GM19438 (cell line): ENCODE data around the gene CDPF1.
"Not testable (repeated sequence)": the region's sequence is repeated elsewhere in the genome, so short reads cannot be mapped to it uniquely, and the experiment has no call there.

Experiments used
- ATAC-seq: cut with Tn5 transposase; IDR thresholded peaks from one replicate; pipeline ENCODE4 v1.9.1; 2021; ENCODE audit warnings: low read depth; ENCODE audit not compliant: unreplicated experiment

Gene CDPF1

GRCh38 chr22:46230262-46230901 lies 19.7 kb downstream of the CDPF1 start:
- ATAC-seq: no peak

GRCh38 chr22:46229701-46230100 lies 20.4 kb downstream of the CDPF1 start:
- no peak for ATAC-seq

- no peak for ATAC-seq
These were observed 23.5 kb downstream of the CDPF1 start for GRCh38 chr22:46226577-46226976.

GRCh38 chr22:46225631-46226030 lies 24.5 kb downstream of the CDPF1 start:
- ATAC-seq: no peak

GRCh38 chr22:46224898-46225290 lies 25.2 kb downstream of the CDPF1 start:
- ATAC-seq: no peak

- no peak for ATAC-seq
These were observed 25.8 kb downstream of the CDPF1 start for GRCh38 chr22:46224044-46224897.

GRCh38 chr22:46220921-46221320 lies 29.2 kb downstream of the CDPF1 start:
- ATAC-seq: no peak

GRCh38 chr22:46219636-46220035 lies 30.5 kb downstream of the CDPF1 start:
- no peak for ATAC-seq

GRCh38 chr22:46214616-46215015 lies 35.5 kb downstream of the CDPF1 start:
- no peak for ATAC-seq

GRCh38 chr22:46214149-46214548 lies 35.9 kb downstream of the CDPF1 start:
- ATAC-seq: no peak

- no peak for ATAC-seq
These were observed 37.0 kb downstream of the CDPF1 start for GRCh38 chr22:46213052-46213451.

- ATAC-seq: no peak
These were observed 37.9 kb downstream of the CDPF1 start for GRCh38 chr22:46212195-46212594.

GRCh38 chr22:46209262-46209661 lies 40.8 kb downstream of the CDPF1 start:
- no peak for ATAC-seq

GRCh38 chr22:46203601-46203980 lies 46.5 kb downstream of the CDPF1 start:
- ATAC-seq: no peak

GRCh38 chr22:46202897-46203600 lies 47.0 kb downstream of the CDPF1 start:
- no peak for ATAC-seq

- no peak for ATAC-seq
These were observed 48.9 kb downstream of the CDPF1 start for GRCh38 chr22:46201059-46201757.

GRCh38 chr22:46198806-46199205 lies 51.3 kb downstream of the CDPF1 start:
- not testable (repeated sequence) for ATAC-seq

- no peak for ATAC-seq
These were observed 51.8 kb downstream of the CDPF1 start for GRCh38 chr22:46198274-46198673.

- ATAC-seq: no peak
These were observed 53.8 kb downstream of the CDPF1 start for GRCh38 chr22:46196278-46196677.

- no peak for ATAC-seq
These were observed 54.5 kb downstream of the CDPF1 start for GRCh38 chr22:46195487-46196165.
